Right lobe of liver (tissue), 6 donors: ENCODE results near the gene CLEC2B. TPM values are rescaled to one million over a fixed set of nuclear protein-coding genes. Genes with fewer than 3 reads are reported as not detected.

Experiments used
- ATAC-seq, 4 donors: fragments of 200-7000 bp; cut with Tn5 transposase; one replicate each; pipeline ENCODE4 v1.9.1; 2020; ENCODE audit warnings: mild to moderate bottlenecking in 4 of 4, moderate library complexity in 4 of 4
- DNase-seq, 3 donors: peaks; one replicate each; pipeline ENCODE4 v3.0.0-alpha.2; 2020
- H3K27ac ChIP-seq, 3 donors: fragments of 200-600 bp; one replicate each; pipeline ENCODE4 v1.8.0; 2022
- H3K27me3 ChIP-seq, 2 donors: fragments of 200-600 bp; one replicate each; pipeline ENCODE4 v1.8.0; 2022
- H3K36me3 ChIP-seq, 4 donors: fragments of 200-600 bp; sonication (generic) in 1 of 4; one replicate each; pipeline versions ENCODE4 v1.5.1 to v1.8.0; 2017 to 2022; ENCODE audit warnings: control low read depth in 1 of 4
- H3K4me1 ChIP-seq, 4 donors: fragments of 200-600 bp; sonication (generic) in 1 of 4; one replicate each; pipeline versions ENCODE4 v1.5.1 to v1.8.0; 2017 to 2022; ENCODE audit warnings: control low read depth in 1 of 4
- H3K4me3 ChIP-seq, 3 donors: fragments of 200-600 bp; one replicate each; pipeline ENCODE4 v1.8.0; 2022
- H3K9me3 ChIP-seq, 4 donors: fragments of 200-600 bp; sonication (generic) in 1 of 4; one replicate each; pipeline versions ENCODE4 v1.5.1 to v1.8.0; 2017 to 2022; ENCODE audit warnings: control low read depth in 1 of 4
- CTCF ChIP-seq, 4 donors: fragments of 200-600 bp in 3 of 4; fragments of 450-650 bp in 1 of 4; IDR thresholded peaks; one replicate each; pipeline versions ENCODE4 v1.5.1 to v1.8.0; 2016 to 2022; ENCODE audit warnings: antibody characterized with exemption in 4 of 4, mild to moderate bottlenecking in 2 of 4
- POLR2A ChIP-seq: fragments of 450-650 bp; IDR thresholded peaks from one replicate; pipeline ENCODE4 v1.6.1; 2017; ENCODE audit warnings: antibody characterized with exemption, mild to moderate bottlenecking
- WGBS: methylation state at CpG from one replicate; pipeline ENCODE4 v1.1.6; 2018; ENCODE audit warnings: low coverage, low lambda C conversion rate; ENCODE audit not compliant: insufficient coverage; ENCODE audit errors: missing lambda C conversion rate; 5-methylcytosine and 5-hydroxymethylcytosine counted together
- intact Hi-C, 2 donors: fragments of 100-400 bp; cut with DNase I; formaldehyde crosslinking; loops; one replicate each; pipeline versions ENCODE4 v1.11.2 to v1.14.1; 2022
- total RNA-seq, 6 experiments: library from RNA; depleted of rRNA in 2 of 6; stranded (reverse); fragments of >200 nt in 2 of 6; fragmentation: NEBNext Ultra II Directional in 3 of 6; extraction: Animal tissue kit (Norgen Biotek cat#: 25700) in 3 of 6; gene quantifications; one replicate each; pipeline versions ENCODE4 v1.1.0 to v1.2.4, GENCODE V29; 2016 to 2023
- donor health status: DM: no; HTN: yes; CAD: no.
- donor health status: DM: no; HTN: no; CAD: no.
- donor health status: DM: no; HTN: no; CAD: no.
- donor health status: DM: no; HTN: yes; CAD: no.
- donor health status: DM: no; HTN: yes; CAD: no.

CLEC2B gene
- total RNA-seq, 6 experiments from 2014 or later, result 1.4 to 11.1 (median 4.9) TPM

GRCh38 chr12:9908350-9908749 is 39.2 kb upstream of the CLEC2B start:
- no peak for DNase-seq
- no peak for ATAC-seq
- Histone ChIP-seq H3K27ac (no peak overlapping the region), H3K4me3 (no peak overlapping the region), H3K4me1 (no peaks in the 10 kb centered on the region), H3K27me3 (no peaks in the 10 kb centered on the region), H3K9me3 (peaks cover 0 to 5% (median 0%) of the 10 kb centered on the region in 4 donors), H3K36me3 (no peaks in the 10 kb centered on the region)
- no peak for TF ChIP-seq POLR2A
- no peak for TF ChIP-seq CTCF (IDR thresholded peaks at IDR 0.05)
- 88% methylated on average over 4 of the region's 4 CpGs for WGBS
- intact Hi-C loops, result no loop called here

- H3K36me3 ChIP-seq, result no peaks in the 10 kb centered on the region
- H3K27ac ChIP-seq, result no peak overlapping the region
- H3K4me3 ChIP-seq, result no peak overlapping the region
- H3K4me1 ChIP-seq, result no peaks in the 10 kb centered on the region
- 75% methylated on average over 6 of the region's 7 CpGs for WGBS
- H3K9me3 ChIP-seq, result peaks cover 0 to 5% (median 0%) of the 10 kb centered on the region in 4 donors
- DNase-seq, result no peak
- intact Hi-C loops, result no loop called here
- no peak for TF ChIP-seq CTCF (IDR thresholded peaks at IDR 0.05)
- TF ChIP-seq POLR2A, result no peak
- no peaks in the 10 kb centered on the region for H3K27me3 ChIP-seq
- no peak for ATAC-seq
Measured at GRCh38 chr12:9907769-9908168, 38.6 kb upstream of the CLEC2B start.

- WGBS, result 75% methylated on average over 2 of the region's 2 CpGs
- H3K9me3 ChIP-seq, result peaks cover 0 to 12% (median 0%) of the 10 kb centered on the region in 4 donors
- no peak overlapping the region for H3K27ac ChIP-seq
- intact Hi-C loops, result no loop called here
- DNase-seq, result no peak
- no peaks in the 10 kb centered on the region for H3K4me1 ChIP-seq
- no peaks in the 10 kb centered on the region for H3K36me3 ChIP-seq
- TF ChIP-seq POLR2A, result no peak
- TF ChIP-seq CTCF (IDR thresholded peaks at IDR 0.05), result no peak
- peak in 3 of 4 donors; percentile 16 to 22 (median 19) for ATAC-seq
- H3K4me3 ChIP-seq, result no peak overlapping the region
- H3K27me3 ChIP-seq, result no peaks in the 10 kb centered on the region
Measured at GRCh38 chr12:9906873-9907272, 37.7 kb upstream of the CLEC2B start.

GRCh38 chr12:9902539-9903228 is 33.5 kb upstream of the CLEC2B start:
- H3K36me3 ChIP-seq, result no peaks in the 10 kb centered on the region
- ATAC-seq (no peak), DNase-seq (no peak)
- H3K4me1 ChIP-seq, result peaks cover 0 to 19% (median 7%) of the 10 kb centered on the region in 4 donors
- H3K4me3 ChIP-seq, result no peak overlapping the region
- H3K27me3 ChIP-seq, result no peaks in the 10 kb centered on the region
- H3K27ac ChIP-seq, result no peak overlapping the region
- TF ChIP-seq POLR2A, result no peak
- TF ChIP-seq CTCF (IDR thresholded peaks at IDR 0.05), result no peak
- 93% methylated on average over 6 of the region's 7 CpGs for WGBS
- H3K9me3 ChIP-seq, result peaks cover 0 to 7% (median 0%) of the 10 kb centered on the region in 4 donors
- intact Hi-C loops, result no loop called here
